WTC11 (cell line): ENCODE measurements around the gene MIPEP. TPM values are rescaled to one million over a fixed set of nuclear protein-coding genes. Genes with fewer than 3 reads are reported as not detected.

Source experiments
- ATAC-seq: fragments of 200-7000 bp; cut with Tn5 transposase; 2 replicates; pipeline ENCODE4 v1.10.0; 2021; ENCODE audit warnings: mild to moderate bottlenecking, moderate library complexity
- CTCF ChIA-PET: fragments of 300-600 bp; sonication (Branson Sonifier 250); formaldehyde crosslinking; loops from one replicate; lab custom pipeline; 2021; ENCODE audit warnings: antibody characterized with exemption; lab: Charles Lee
- POLR2A ChIA-PET: fragments of 350-600 bp; sonication (Branson Sonifier 250); formaldehyde crosslinking; loops from one replicate; lab custom pipeline; 2021; ENCODE audit warnings: antibody characterized with exemption; lab: Charles Lee
- DNase-seq: peaks from one replicate; pipeline ENCODE4 v3.0.0; 2021; ENCODE audit warnings: low spot score
- H3K27ac Mint-ChIP-seq: 2 replicates; pipeline ENCODE4 v1.8.0; 2021; ENCODE audit warnings: mixed read lengths
- H3K27me3 Mint-ChIP-seq: 2 replicates; pipeline ENCODE4 v1.8.0; 2021; ENCODE audit warnings: low read depth, mild to moderate bottlenecking, moderate library complexity, mixed read lengths
- H3K36me3 Mint-ChIP-seq: 2 replicates; pipeline ENCODE4 v1.8.0; 2021; ENCODE audit warnings: mixed read lengths
- H3K4me1 Mint-ChIP-seq: 2 replicates; pipeline ENCODE4 v1.8.0; 2022; ENCODE audit warnings: mixed read lengths
- H3K4me3 Mint-ChIP-seq: 2 replicates; pipeline ENCODE4 v1.8.0; 2021; ENCODE audit warnings: mild to moderate bottlenecking, moderate library complexity, mixed read lengths
- H3K9me3 Mint-ChIP-seq: 2 replicates; pipeline ENCODE4 v1.8.0; 2021; ENCODE audit warnings: mixed read lengths
- FOXK1 ChIP-seq: sonication (generic); formaldehyde crosslinking; IDR thresholded peaks from 2 replicates; pipeline ENCODE4 v1.8.0; 2022; ENCODE audit warnings: mild to moderate bottlenecking, moderate library complexity, missing genetic modification reagents
- FOXP1 ChIP-seq: sonication (generic); formaldehyde crosslinking; IDR thresholded peaks from 2 replicates; pipeline ENCODE4 v1.8.0; 2022; ENCODE audit warnings: missing genetic modification reagents, mild to moderate bottlenecking, moderate library complexity, borderline replicate concordance
- GTF2I ChIP-seq: fragments of 250-450 bp; sonication (Bioruptor Pico); conservative IDR thresholded peaks from 2 replicates; pipeline ENCODE4 v1.4.0; 2021; ENCODE audit warnings: mild to moderate bottlenecking
- IRF2 ChIP-seq: sonication (generic); formaldehyde crosslinking; IDR thresholded peaks from 2 replicates; pipeline ENCODE4 v1.8.0; 2022; ENCODE audit warnings: low read depth, missing genetic modification reagents, borderline replicate concordance
- JUN ChIP-seq: sonication (generic); formaldehyde crosslinking; IDR thresholded peaks from 2 replicates; pipeline ENCODE4 v1.8.0; 2023; ENCODE audit warnings: mild to moderate bottlenecking, missing genetic modification reagents
- SOX15 ChIP-seq: fragments of 250-450 bp; sonication (Bioruptor Pico); IDR thresholded peaks from 2 replicates; pipeline ENCODE4 v1.9.0; 2021; ENCODE audit warnings: mild to moderate bottlenecking
- total RNA-seq: library from RNA; stranded (reverse); gene quantifications from 3 replicates; pipeline ENCODE4 v1.2.3, GENCODE V29; 2021
- TF ChIP-seq, protein P1 (sequence below): sonication (generic); formaldehyde crosslinking; IDR thresholded peaks from 2 replicates; pipeline ENCODE4 v1.8.0; 2022; ENCODE audit warnings: mild to moderate bottlenecking, missing genetic modification reagents
- TF ChIP-seq, protein P2 (sequence below): sonication (generic); formaldehyde crosslinking; IDR thresholded peaks from 2 replicates; pipeline ENCODE4 v1.8.0; 2023; ENCODE audit warnings: mild to moderate bottlenecking, missing genetic modification reagents
- TF ChIP-seq, protein P3 (sequence below): sonication (generic); formaldehyde crosslinking; IDR thresholded peaks from 2 replicates; pipeline ENCODE4 v1.8.1; 2023; ENCODE audit warnings: mild to moderate bottlenecking, missing genetic modification reagents, moderate library complexity
- TF ChIP-seq, protein P4 (sequence below): sonication (generic); formaldehyde crosslinking; IDR thresholded peaks from 2 replicates; pipeline ENCODE4 v1.8.1; 2023; ENCODE audit warnings: mild to moderate bottlenecking, missing genetic modification reagents
- TF ChIP-seq, protein P5 (sequence below): sonication (generic); formaldehyde crosslinking; IDR thresholded peaks from 2 replicates; pipeline ENCODE4 v1.8.1; 2022; ENCODE audit warnings: low read depth, mild to moderate bottlenecking, moderate library complexity, missing genetic modification reagents, borderline replicate concordance
- TF ChIP-seq, protein P6 (sequence below): sonication (generic); formaldehyde crosslinking; IDR thresholded peaks from 2 replicates; pipeline ENCODE4 v1.8.0; 2022; ENCODE audit warnings: mild to moderate bottlenecking, missing genetic modification reagents
- TF ChIP-seq, protein P7 (sequence below): fragments of 250-450 bp; sonication (Bioruptor Pico); IDR thresholded peaks from 2 replicates; pipeline ENCODE4 v1.9.0; 2021; ENCODE audit warnings: moderate library complexity, mild to moderate bottlenecking, inconsistent platforms, borderline replicate concordance
- TF ChIP-seq, protein P8 (sequence below): sonication (generic); formaldehyde crosslinking; IDR thresholded peaks from 2 replicates; pipeline ENCODE4 v1.8.1; 2023; ENCODE audit warnings: mild to moderate bottlenecking, missing genetic modification reagents, borderline replicate concordance

MIPEP gene
- total RNA-seq, 1 experiment from 2014 or later, result 30.5 TPM

DNA sequence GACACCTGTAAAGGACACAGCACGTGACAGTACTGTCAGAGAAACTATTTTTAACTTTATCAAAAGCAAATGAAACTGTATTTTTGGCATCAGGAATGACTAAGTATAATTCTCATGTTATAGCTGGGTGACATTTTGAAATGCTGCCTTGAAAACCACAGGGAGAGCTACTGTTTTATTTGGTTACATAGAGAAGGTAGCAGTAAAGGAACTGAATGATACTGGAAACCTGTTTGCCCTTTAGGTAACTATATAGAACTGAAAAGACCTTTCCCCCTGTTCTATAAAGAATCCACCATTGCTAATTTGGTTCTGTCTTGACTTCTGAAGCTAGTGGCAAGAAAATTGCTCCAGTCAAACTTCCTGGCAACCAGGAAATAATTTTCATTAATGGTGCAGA lies 39.1 kb downstream of the MIPEP start (continued):
- TF ChIP-seq, protein P1, sequence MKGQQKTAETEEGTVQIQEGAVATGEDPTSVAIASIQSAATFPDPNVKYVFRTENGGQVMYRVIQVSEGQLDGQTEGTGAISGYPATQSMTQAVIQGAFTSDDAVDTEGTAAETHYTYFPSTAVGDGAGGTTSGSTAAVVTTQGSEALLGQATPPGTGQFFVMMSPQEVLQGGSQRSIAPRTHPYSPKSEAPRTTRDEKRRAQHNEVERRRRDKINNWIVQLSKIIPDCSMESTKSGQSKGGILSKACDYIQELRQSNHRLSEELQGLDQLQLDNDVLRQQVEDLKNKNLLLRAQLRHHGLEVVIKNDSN, result no peak
- TF ChIP-seq, protein P2, sequence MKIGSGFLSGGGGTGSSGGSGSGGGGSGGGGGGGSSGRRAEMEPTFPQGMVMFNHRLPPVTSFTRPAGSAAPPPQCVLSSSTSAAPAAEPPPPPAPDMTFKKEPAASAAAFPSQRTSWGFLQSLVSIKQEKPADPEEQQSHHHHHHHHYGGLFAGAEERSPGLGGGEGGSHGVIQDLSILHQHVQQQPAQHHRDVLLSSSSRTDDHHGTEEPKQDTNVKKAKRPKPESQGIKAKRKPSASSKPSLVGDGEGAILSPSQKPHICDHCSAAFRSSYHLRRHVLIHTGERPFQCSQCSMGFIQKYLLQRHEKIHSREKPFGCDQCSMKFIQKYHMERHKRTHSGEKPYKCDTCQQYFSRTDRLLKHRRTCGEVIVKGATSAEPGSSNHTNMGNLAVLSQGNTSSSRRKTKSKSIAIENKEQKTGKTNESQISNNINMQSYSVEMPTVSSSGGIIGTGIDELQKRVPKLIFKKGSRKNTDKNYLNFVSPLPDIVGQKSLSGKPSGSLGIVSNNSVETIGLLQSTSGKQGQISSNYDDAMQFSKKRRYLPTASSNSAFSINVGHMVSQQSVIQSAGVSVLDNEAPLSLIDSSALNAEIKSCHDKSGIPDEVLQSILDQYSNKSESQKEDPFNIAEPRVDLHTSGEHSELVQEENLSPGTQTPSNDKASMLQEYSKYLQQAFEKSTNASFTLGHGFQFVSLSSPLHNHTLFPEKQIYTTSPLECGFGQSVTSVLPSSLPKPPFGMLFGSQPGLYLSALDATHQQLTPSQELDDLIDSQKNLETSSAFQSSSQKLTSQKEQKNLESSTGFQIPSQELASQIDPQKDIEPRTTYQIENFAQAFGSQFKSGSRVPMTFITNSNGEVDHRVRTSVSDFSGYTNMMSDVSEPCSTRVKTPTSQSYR, result no peak

DNA sequence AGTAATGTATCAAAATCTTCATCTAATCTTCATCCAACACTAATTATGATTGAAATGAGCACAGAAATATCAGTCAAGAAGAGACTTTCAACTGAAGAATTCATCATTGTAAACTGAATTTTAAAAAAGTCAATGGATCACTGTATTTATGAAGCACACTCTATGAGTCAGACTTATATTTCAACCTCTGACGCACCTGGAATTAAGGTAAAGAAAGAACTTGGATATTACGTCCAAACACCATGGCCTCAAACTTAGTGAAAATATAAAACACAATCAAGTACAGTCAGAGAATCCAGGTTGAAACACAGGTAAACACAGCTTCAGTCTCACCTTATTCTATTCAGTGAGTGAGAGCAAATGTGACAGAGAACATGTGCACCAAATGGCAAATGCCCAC lies 39.5 kb downstream of the MIPEP start:
- Mint-ChIP-seq H3K36me3 (peaks cover 3% of the 10 kb centered on the region), H3K4me1 (no peaks in the 10 kb centered on the region), H3K9me3 (no peaks in the 10 kb centered on the region), H3K4me3 (no peak overlapping the region), H3K27ac (no peak overlapping the region), H3K27me3 (no peaks in the 10 kb centered on the region)
- TF ChIP-seq, protein P3, sequence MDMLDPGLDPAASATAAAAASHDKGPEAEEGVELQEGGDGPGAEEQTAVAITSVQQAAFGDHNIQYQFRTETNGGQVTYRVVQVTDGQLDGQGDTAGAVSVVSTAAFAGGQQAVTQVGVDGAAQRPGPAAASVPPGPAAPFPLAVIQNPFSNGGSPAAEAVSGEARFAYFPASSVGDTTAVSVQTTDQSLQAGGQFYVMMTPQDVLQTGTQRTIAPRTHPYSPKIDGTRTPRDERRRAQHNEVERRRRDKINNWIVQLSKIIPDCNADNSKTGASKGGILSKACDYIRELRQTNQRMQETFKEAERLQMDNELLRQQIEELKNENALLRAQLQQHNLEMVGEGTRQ (CRISPR knock-in tag), result no peak
- no peak for ATAC-seq
- CTCF ChIA-PET, result no interaction called here
- DNase-seq, result no peak
- POLR2A ChIA-PET, result no interaction called here

DNA sequence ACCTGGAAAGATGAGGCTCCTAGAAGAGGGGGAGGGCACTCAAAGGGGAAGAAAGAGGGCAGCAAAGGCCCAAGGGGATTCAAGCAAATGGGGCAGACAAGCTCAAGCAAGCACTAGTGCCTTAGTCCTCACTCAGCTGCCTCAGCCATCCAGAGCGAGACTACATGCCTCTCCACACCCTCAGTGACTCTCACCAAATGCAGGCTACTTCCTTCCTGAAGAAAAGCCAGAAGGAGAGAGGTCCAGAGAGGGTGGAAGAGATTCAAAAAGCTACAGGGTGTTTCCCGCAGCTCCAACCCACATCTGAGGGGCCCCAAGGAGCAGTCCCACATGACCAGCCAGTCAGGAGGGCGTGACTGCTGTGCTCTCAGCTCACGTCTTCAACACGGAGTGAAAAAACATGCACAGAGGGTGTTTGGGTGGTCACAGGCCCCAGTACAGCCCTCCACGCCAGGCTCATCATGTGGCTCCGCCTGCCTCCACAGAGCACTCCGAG lies 40.5 kb downstream of the MIPEP start:
- CTCF ChIA-PET, result no interaction called here
- H3K36me3 Mint-ChIP-seq, result peaks cover 1% of the 10 kb centered on the region
- DNase-seq, result no peak
- ATAC-seq, result no peak
- TF ChIP-seq, protein P4, sequence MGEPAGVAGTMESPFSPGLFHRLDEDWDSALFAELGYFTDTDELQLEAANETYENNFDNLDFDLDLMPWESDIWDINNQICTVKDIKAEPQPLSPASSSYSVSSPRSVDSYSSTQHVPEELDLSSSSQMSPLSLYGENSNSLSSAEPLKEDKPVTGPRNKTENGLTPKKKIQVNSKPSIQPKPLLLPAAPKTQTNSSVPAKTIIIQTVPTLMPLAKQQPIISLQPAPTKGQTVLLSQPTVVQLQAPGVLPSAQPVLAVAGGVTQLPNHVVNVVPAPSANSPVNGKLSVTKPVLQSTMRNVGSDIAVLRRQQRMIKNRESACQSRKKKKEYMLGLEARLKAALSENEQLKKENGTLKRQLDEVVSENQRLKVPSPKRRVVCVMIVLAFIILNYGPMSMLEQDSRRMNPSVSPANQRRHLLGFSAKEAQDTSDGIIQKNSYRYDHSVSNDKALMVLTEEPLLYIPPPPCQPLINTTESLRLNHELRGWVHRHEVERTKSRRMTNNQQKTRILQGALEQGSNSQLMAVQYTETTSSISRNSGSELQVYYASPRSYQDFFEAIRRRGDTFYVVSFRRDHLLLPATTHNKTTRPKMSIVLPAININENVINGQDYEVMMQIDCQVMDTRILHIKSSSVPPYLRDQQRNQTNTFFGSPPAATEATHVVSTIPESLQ (CRISPR knock-in tag), result no peak
- TF ChIP-seq GTF2I (CRISPR knock-in tag), result no peak
- TF ChIP-seq, protein P5, sequence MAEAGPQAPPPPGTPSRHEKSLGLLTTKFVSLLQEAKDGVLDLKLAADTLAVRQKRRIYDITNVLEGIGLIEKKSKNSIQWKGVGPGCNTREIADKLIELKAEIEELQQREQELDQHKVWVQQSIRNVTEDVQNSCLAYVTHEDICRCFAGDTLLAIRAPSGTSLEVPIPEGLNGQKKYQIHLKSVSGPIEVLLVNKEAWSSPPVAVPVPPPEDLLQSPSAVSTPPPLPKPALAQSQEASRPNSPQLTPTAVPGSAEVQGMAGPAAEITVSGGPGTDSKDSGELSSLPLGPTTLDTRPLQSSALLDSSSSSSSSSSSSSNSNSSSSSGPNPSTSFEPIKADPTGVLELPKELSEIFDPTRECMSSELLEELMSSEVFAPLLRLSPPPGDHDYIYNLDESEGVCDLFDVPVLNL, result no peak
- TF ChIP-seq SOX15 (CRISPR knock-in tag), result no peak
- TF ChIP-seq, protein P1, result no peak
- TF ChIP-seq JUN (CRISPR knock-in tag), result no peak
- TF ChIP-seq IRF2, result no peak
- TF ChIP-seq FOXP1 (CRISPR knock-in tag), result no peak
- TF ChIP-seq, all 79 proteins: peak for 0
- H3K4me1 Mint-ChIP-seq, result peaks cover 3% of the 10 kb centered on the region
- H3K9me3 Mint-ChIP-seq, result no peaks in the 10 kb centered on the region
- H3K4me3 Mint-ChIP-seq, result no peak overlapping the region
- POLR2A ChIA-PET, result no interaction called here
- no peaks in the 10 kb centered on the region for H3K27me3 Mint-ChIP-seq
- H3K27ac Mint-ChIP-seq, result no peak overlapping the region

DNA sequence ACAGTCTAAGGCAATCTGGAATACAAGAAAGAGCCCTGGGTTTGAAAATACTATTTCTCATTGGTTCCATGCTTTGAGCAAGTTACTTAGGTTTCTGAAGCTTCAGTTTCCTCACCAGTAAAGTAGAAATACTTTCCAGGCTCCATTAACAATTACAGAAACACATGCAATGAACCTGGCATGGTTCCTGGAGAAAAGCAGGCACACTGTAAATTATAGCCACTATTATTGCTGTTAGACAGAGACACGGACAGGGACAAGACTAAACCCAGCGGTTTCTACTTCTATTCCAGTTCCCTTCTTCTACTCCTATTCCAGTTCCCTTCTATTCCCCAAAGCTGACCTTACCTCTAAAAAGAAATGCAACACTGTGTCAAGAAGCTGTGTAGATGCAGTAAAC lies 41.2 kb downstream of the MIPEP start:
- POLR2A ChIA-PET, result no interaction called here
- no peak overlapping the region for H3K4me3 Mint-ChIP-seq
- TF ChIP-seq, protein P6, sequence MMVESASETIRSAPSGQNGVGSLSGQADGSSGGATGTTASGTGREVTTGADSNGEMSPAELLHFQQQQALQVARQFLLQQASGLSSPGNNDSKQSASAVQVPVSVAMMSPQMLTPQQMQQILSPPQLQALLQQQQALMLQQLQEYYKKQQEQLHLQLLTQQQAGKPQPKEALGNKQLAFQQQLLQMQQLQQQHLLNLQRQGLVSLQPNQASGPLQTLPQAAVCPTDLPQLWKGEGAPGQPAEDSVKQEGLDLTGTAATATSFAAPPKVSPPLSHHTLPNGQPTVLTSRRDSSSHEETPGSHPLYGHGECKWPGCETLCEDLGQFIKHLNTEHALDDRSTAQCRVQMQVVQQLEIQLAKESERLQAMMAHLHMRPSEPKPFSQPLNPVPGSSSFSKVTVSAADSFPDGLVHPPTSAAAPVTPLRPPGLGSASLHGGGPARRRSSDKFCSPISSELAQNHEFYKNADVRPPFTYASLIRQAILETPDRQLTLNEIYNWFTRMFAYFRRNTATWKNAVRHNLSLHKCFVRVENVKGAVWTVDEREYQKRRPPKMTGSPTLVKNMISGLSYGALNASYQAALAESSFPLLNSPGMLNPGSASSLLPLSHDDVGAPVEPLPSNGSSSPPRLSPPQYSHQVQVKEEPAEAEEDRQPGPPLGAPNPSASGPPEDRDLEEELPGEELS, result no peak
- no peak for TF ChIP-seq FOXK1 (CRISPR knock-in tag)
- TF ChIP-seq, protein P7, sequence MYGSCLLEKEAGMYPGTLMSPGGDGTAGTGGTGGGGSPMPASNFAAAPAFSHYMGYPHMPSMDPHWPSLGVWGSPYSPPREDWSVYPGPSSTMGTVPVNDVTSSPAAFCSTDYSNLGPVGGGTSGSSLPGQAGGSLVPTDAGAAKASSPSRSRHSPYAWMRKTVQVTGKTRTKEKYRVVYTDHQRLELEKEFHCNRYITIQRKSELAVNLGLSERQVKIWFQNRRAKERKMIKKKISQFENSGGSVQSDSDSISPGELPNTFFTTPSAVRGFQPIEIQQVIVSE (CRISPR knock-in tag), result no peak
- TF ChIP-seq, protein P8, sequence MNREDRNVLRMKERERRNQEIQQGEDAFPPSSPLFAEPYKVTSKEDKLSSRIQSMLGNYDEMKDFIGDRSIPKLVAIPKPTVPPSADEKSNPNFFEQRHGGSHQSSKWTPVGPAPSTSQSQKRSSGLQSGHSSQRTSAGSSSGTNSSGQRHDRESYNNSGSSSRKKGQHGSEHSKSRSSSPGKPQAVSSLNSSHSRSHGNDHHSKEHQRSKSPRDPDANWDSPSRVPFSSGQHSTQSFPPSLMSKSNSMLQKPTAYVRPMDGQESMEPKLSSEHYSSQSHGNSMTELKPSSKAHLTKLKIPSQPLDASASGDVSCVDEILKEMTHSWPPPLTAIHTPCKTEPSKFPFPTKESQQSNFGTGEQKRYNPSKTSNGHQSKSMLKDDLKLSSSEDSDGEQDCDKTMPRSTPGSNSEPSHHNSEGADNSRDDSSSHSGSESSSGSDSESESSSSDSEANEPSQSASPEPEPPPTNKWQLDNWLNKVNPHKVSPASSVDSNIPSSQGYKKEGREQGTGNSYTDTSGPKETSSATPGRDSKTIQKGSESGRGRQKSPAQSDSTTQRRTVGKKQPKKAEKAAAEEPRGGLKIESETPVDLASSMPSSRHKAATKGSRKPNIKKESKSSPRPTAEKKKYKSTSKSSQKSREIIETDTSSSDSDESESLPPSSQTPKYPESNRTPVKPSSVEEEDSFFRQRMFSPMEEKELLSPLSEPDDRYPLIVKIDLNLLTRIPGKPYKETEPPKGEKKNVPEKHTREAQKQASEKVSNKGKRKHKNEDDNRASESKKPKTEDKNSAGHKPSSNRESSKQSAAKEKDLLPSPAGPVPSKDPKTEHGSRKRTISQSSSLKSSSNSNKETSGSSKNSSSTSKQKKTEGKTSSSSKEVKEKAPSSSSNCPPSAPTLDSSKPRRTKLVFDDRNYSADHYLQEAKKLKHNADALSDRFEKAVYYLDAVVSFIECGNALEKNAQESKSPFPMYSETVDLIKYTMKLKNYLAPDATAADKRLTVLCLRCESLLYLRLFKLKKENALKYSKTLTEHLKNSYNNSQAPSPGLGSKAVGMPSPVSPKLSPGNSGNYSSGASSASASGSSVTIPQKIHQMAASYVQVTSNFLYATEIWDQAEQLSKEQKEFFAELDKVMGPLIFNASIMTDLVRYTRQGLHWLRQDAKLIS (CRISPR knock-in tag), result no peak

More for the DNA sequence above, 41.2 kb downstream of the MIPEP start:
- Mint-ChIP-seq H3K9me3 (no peaks in the 10 kb centered on the region), H3K27me3 (no peaks in the 10 kb centered on the region), H3K4me1 (peaks cover 5% of the 10 kb centered on the region), H3K36me3 (no peaks in the 10 kb centered on the region), H3K27ac (no peak overlapping the region)
- CTCF ChIA-PET, result interaction anchor here (0.5 kb wide), 1 partner anchor 88 kb away, joined by 3 read pairs; no protein-coding TSS in a partner anchor
- DNase-seq (no peak), ATAC-seq (no peak)
